GM20431 (cell line): ENCODE data around the gene ABAT.
"Not testable (repeated sequence)": the region's sequence is repeated elsewhere in the genome, so short reads cannot be mapped to it uniquely, and the experiment has no call there.

Experiments
- in situ Hi-C: fragments of 300-500 bp; cut with MseI, MboI; formaldehyde crosslinking; loops from one replicate; pipeline ENCODE4 v1.15.0; 2020; ENCODE audit warnings: low sequenced_read_pairs; ENCODE audit not compliant: unreplicated experiment

ABAT gene

DNA sequence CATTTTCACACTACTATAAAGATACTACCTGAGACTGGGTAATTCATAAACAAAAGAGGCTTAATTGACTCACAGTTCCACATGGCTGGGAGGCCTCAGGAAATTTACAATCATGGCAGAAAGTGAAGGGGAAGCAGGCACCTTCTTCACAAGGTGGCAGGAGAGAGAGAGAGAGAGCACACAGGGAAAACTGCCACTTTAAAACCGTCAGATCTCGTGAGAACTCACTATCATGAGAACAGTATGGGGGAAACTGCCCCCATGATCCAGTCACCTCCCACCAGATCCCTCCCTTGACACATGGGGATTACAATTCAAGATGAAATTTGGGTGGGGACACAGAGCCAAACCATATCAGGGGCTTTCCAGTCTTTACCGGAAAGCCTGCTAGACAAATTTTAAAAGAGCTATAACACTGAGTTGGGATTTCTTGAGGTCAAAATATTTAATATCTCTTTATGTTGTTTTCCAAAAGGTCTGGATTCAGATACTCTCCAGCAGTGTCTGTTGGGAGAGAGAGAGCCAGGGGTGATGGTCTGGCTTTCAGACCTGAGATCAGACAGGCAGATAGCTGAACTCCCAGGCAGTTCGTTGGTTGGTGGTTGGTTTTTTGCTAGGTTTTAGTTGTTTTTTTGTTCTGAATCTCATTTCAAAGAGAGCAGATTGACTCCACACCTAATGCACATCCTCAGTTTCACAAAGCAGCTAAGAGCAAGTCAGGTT, 30.8 kb downstream of the ABAT start:
- in situ Hi-C loops, result not testable (repeated sequence)

DNA sequence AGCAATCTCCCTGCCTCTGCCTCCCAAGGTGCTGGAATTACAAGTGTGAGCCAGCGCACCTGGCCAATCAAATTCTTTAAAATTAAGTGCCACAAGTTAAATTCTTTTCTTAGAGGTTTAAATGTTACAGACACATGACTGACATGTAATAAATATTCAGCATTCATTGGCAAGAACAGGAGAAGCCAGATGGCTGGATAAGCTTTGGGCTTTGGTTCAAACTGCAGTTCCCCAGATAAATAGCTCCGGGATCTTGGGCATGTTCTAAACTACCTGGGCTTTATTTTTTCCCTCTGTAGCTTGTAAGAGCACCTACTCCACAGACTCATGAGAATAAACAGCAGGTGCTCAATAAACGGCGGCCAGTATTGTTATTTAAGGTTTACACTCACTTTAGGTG, 34.1 kb downstream of the ABAT start:
- in situ Hi-C loops, result no loop called here

DNA sequence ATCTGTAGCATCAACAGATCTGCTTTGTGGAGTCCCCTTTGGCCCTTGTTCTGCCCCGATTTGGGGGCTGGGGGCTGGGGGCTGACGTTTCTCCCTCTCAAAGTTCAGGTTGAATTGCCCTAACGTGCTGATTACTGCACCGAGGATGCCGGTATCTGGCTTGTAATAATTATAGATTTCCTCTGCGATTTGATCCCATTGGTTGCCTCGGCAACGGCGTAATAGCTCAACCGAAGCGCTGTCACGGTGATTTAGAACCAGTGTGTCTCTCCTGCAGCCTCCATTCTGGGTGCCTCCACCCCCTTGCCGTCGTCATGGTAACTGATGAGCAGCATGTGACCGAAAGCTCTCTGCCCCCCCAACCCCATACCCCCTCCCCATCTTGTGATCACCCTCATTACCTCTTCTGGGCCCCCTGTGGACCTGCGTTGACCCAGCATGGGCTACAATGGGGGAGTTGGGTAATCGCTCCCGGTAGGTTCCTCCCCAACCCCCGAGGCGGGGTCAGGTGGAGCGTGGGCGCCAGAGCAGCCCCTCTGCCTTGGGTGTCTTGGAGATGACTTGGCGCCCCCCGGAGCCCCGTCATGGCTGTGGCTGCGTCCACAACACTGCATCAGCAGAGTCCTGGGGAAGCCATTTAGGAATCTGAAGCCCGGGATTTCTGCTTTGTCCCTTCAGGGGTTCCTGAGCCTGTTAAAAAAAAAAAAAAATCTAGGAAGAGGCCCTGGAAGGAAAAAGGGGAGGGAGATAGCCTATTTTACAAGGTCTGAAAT, 38.4 kb downstream of the ABAT start:
- in situ Hi-C loops, result no loop called here

DNA sequence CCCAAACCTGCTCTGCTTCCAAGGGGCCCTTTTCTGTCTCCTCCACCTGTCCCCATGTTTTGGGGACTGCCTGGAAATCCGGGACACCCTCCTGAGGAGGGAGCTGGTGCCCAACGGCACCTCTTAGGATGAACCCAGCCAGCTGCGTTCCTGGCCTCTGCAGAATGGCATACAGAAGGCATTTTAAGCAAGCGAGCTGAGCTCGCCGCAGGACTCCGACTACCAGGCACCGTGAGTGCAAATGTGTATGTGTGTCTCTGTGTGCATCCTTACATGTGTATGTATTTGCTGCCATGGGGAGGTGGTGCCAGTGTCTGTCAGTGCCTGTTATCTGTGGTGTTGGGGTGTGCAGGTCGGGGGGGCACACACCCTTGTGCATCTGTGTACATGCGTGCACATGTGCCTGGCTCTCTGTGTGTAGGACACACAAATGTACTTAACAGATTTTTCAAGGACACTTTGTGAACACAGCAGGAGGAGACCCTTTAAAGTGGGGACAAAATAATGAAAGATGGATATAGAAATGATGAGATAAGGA, 39.3 kb downstream of the ABAT start:
- in situ Hi-C loops, result no loop called here

DNA sequence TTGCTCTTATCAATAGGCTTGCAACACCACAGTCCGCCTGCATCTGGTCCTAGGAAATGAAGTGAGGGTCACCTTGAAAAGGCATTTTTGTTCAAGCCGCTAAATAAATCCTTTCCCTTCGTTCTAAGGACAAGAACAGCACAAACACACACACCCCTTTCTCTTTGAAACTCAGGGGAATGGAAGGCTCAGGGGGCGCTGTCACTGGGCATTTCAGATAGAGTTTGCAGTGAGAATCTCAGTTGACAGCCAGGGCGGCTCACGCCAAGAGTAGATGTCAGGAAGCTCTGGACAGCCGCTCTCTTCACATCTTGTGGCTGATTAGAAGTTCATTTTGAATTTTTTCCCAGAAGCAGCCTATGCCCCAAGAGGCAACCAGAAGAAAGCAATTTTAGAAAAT, 39.8 kb downstream of the ABAT start:
- in situ Hi-C loops, result no loop called here

DNA sequence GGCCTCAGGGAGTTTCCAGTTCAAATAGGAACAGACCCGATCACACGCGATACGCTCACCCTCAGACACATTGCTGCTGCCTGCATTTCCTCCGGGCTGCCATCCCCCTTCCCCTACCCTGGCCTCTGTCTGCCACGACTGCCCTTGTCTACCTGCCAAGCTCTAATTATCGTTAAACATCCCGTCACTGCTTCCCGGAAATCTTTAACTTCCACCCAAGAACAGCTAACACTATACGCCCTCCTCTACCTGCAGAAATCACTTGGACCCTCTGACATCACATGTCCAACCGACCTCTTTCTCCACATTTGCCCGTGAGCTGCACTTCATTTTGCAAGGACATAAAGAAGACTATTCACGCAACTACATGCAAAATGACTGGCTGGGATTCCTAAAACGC, 40.4 kb downstream of the ABAT start:
- in situ Hi-C loops, result no loop called here

DNA sequence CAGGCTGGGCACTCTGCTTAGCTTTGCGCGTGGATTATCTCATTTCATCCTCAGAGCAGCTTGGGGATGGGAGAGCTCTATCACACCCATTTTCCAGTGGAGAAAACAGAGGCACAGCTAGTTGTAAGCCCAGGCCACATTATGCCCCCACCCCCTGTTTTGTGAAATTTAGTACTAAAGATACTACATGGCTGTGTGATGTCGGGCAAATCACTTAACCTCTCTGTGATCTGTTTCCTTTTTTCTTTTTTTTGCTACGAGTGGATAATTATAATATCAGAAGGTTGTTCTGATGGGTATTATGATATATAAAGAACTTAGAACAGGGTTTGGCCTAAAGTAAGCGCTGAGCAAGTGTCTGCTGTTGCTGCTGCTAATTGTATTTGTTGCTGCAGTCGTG, 41.6 kb downstream of the ABAT start:
- in situ Hi-C loops, result no loop called here

DNA sequence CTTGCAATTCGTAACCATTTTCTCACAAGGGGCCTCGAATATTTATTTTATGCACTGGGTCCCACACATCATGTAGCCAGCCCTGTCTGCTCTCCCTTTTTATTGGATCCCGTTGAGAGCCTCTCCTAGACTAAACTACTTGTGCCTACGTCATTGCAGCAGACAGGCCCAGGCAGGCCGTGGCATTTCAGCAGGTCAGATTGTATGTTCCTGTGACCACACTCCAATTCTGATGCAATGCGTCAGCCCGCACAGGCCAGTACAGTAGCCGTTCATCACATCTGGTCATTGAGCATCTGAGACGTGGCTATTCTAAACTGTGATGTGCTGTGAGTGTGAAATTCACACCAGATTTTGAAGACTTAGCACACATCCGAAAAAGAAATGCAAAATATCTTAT, 42.2 kb downstream of the ABAT start:
- in situ Hi-C loops, result no loop called here

DNA sequence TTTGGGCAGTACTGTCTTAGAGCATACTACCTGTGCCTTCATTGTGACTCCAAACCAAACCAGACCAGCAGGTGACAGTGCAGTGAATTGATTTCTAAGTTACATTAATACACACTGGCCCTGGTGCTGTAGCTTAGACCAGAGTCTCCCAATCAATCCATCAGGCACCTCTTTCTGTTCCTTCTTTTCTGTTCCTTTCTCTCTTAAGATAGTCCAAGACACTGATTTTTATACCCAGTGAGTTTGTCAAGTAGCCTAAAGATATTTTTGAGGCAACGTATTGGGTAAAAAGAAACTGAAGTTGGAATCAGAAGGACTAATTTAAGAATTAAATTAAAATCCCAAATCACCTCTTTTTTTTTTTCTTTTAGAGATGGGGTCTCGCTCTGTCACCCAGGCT, 43.1 kb downstream of the ABAT start:
- in situ Hi-C loops, result no loop called here

DNA sequence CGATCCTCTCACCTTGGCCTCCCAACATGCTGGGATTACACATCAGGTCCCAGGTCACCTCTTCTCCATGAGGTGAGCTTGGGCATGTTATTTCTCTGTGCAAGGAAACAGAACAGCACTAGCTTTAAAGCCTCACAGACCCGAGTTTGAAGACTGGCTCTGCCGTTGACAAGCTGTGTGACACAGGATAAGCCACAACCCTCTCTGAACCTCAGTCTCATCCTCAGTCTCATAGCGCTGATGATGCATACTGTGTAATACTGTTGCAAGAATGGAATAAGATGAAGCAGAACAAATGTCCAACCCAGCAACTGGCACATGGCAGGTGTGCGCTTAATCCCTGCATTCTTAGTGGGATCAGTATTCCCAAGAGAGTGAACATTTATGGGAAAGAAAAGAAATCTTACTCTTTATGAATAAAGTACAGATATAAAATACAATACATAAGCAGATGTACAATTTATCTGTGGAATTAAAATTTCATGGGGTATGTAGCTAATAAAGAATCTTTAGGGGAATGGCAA, 43.5 kb downstream of the ABAT start:
- in situ Hi-C loops, result no loop called here

DNA sequence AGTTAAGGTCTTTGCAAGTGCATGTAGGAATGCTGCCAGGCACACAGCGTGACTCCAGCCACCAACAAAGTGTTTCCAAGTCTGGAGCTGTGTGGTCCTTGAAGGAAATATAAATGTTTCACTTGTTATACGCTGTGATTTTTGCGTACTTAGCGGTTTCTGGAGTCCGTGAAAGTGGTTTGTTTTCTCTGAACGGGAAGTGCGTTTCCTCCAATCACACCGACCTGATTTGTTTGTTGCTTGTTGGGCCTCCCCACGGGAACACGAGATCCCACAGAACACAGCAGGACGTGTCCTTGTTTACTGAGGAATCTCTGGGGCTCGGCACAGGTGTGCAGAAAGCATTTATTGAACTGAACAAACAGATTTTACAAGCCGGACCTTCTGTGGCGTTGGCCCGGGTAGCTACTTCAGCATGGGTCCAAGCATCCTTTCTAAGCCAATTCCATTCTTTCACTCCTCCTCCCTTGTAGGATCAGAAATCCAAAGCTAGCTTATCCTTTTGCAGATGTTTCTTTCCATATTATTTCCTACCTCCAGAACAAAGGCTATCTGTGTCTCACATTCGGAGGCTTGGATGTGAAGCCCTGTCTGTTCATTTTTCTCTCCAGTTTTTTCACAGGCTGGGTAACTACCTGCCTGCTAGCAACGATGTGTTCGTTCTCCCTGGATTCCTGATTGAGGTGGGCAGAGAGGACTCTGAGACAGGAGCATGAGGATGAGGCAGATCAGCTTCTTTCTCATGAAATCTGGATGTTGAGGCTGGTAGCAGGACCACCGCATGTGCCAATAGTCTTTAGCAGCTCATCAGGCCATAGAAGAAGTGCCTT, 44.6 kb downstream of the ABAT start:
- in situ Hi-C loops, result no loop called here

DNA sequence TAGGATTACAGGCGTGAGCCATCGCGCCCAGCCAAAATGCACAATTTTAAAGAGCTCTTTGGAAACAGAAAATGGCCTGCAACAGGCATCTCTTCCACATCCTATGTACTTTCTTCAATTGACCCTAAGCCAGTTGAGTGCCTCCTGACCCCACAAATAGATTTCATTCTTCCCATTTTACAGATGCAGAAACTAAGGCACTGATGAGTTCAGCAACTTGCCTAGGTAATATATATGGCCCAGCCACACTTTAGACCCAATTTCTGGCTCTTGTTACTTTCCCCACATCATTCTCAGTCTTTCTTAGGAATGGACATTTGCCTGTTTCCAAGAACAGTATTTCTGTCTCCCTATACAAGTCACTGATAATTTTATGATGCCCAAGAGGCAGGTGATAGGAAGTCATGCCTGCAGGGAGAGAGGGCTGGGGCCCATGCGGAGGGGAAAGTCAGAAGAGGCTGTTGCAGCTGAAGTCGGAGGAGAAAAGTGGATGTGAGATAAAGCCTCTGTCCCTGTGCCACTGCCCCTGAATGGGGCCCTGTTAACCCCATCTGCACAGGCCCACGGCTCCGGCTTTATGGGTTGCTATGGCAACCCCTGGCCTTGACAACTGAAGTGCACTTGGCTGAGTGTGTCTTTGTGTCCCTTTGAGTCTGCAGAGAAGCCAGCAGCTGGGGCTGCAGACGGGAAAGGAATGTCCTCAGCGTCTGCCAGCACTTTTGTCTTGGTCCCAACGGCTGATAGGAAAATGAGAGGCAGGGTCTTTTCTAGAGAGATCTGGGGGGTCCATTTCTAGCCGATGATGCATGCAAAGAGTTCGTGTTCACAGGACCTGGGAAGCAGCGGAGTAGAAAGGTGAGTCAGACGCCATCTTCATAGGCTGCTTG, 45.9 kb downstream of the ABAT start:
- in situ Hi-C loops, result loop anchor here (10.0 kb wide), 1 partner anchor 64 kb away; no protein-coding TSS in a partner anchor

DNA sequence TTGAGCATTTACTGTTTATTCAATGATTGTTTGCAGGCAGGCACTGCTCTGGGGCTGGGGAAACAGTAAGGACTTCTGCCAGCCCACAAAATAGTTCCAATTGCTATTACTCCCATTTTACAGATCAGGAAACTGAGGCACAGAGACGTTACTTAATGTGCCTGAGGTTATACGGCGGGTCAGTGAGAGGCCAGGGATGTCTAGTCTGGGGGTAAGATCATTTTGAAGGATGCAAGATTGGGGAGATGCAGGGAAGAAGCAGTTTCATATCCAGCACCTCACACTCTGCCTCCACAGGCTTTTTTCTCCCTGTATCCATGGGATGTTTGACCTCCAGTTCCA, 46.5 kb downstream of the ABAT start:
- in situ Hi-C loops, result loop anchor here (10.0 kb wide), 1 partner anchor 64 kb away; no protein-coding TSS in a partner anchor

DNA sequence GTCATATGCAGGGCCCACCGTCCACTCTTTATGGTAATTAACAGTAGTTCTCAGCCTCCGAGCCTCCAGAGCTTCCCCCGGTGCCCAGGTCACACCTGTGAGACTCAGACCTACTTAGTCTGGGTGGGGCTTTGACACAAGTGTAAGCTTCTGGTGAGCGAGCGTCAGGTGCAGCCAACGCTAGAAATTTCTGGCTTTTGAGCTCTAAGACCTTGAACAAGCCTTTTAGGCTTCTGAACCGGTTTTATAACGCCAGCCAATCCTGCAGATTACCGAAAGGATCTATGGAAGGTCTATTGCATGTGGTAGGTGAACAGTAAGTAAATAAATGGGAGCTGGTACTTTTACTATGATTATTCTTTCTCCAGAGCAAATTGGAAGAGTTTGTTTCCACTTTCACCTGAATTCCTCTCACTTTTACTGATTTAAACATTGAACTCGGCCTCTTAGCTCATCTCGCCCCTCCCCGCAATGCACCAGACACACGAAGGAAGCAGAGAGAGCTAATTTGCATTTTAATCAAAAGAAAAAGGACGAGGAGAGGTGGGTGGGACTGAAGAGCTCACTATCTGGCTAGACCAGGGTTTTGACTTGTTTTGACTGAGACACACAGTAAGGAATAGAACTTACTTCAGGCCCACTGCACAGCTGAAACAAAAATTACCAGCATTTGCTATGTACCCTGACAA, 47.1 kb downstream of the ABAT start:
- in situ Hi-C loops, result loop anchor here (10.0 kb wide), 1 partner anchor 63 kb away; no protein-coding TSS in a partner anchor

DNA sequence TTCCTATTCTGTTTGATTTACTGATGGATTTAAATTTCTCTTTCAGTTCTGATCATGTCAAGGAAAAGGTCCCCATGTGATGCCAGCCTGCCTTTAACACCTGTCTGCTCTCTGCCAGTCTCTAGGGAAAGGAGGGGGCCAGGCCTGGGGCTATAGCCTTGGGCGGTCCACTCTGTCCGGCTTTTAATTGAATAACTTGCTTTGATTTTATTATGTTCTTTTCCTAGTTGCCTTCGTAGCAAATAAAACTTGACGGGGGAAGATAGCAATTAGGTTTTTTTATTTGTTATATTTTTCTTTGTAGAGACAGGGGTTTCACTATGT, 47.6 kb downstream of the ABAT start:
- in situ Hi-C loops, result loop anchor here (10.0 kb wide), 1 partner anchor 63 kb away; no protein-coding TSS in a partner anchor

DNA sequence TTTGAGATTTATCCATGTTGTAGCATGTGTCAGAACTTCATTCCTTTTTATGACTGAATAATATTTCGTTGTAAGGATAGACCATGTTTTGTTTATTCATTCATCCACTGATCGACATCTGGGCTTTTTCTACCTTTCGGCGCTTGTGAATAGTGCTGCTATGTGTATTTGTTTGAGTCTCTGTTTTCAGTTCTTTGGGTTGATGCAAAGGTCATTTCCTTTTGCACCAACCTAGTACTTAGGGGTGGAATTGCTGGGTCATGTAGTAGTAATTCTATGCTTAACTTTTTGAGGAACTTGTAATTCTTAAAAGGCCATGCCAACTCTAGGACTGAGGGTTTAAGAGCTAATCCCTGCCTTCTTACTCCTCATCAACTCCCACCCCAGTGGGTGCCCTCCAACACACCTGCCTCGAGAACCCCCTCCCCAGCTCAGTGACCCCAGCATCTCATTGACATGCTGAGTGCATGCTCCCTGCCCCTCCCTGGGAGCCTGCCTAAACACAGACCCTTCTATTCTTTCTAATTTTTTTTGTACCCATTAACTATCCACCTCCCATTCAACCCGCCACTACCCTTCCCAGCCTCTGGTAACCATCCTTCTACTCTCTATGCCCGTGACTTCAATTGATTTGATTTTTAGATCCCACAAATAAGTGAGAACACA, 51.2 kb downstream of the ABAT start:
- in situ Hi-C loops, result loop anchor here (10.0 kb wide), 1 partner anchor 59 kb away; no protein-coding TSS in a partner anchor

DNA sequence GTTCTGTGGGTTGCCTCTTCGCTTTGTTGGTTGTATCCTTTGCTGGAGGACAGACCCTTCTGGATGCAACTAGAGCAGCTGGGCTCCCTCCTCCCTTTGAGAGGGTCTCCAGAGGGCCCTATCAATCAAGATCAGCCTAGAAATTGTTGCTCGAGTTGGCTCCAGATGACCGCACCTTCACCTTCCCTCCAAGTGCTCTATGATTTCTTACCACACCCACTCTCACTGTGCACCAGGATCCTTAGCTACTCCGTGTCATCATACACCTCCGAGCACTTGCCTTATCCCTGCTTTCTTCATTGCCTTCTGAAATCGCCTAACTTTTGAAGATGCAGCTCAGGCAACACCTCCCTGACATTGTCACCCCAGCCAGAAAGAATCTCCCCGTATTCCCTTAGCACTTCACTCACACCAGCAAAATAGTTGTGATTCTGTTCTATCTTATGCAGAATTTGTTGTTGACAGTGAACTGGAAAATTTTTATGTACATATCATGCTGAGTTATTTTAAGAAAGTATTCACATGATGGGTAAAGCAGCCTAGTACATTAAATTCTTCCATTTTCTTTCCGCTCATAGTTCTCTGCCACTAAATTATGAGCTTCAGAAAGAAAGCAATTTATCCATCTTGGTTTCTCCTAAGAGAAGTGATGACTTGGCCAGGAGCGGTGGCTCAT, 52.9 kb downstream of the ABAT start:
- in situ Hi-C loops, result loop anchor here (10.0 kb wide), 1 partner anchor 58 kb away; no protein-coding TSS in a partner anchor
